ENCODE data around the gene MAPK1.
"Not testable (repeated sequence)": the region's sequence is repeated elsewhere in the genome, so short reads cannot be mapped to it uniquely, and the experiment has no call there.

Gene MAPK1

DNA sequence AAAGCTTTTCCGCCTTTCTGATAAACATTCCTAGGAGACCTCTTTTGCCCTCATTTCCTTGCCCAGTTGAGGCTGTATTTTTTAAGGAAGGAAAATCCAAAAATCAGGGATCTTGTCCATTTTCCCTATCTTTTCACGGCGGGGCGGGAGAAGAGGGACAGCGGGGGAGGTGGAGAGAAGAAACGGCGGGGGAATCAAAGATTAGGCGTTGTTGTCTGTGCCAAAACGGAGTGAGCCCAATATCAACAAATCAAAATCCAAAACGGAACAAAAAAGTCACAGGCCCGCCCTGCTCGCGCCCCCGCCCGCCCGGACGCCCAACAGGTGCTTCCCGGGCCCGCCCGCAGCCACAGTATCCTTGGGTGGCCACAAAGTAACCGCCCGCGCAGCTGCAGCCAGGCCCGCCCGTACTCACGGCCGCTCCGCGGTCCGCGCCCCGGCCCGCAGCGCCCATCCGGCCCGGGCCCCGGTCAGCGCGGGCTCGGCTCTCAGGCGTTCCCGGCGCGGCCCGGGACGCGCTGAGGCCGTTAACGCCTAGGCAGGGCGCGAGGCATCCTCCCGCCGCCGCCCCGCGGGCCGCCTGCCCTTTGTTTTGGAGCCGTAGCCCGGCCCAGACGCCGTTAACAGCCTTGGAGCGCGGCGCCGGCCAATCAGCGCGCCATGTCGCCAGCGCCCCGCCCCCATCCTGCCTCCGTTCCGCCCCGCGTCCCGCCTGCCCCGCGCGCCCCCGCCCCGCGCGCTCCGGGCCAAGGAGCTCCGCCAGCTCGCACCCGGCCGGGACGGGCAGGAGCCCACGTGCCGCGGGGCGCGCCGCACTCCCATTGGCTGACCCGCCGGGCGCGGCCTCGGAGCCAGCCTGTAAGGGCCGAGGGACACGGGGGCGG, 132.0 kb downstream of the MAPK1 start, which contains the start of gene YPEL1:
TSS of gene YPEL1 (minus strand) at position 595 of the 884 bp plus-strand sequence. CDS start 25,050 bp downstream, outside the sequence.
- Histone ChIP-seq H3K36me3 (ENCODE audit: insufficient read depth, low read length) (no peaks in the 10 kb centered on the region), H3K27ac (ENCODE audit: low read depth, low read length) (peak within 1 kb of the TSS; percentile 42), H3K9me3 (ENCODE audit: low read length) (no peaks in the 10 kb centered on the region), H3K9ac (ENCODE audit: low read length) (no peak within 1 kb of the TSS), H3K27me3 (ENCODE audit: control insufficient read depth in 1 of 2, insufficient read depth in 2 of 2, low read length in 2 of 2) (no peaks in the 10 kb centered on the region), H3K4me3 (ENCODE audit: low read depth in 1 of 2, low read length in 2 of 2) (peak within 1 kb of the TSS; percentile 33 to 65), H3K4me1 (ENCODE audit: insufficient read depth, low read length) (peaks cover 7% of the 10 kb centered on the region)

DNA sequence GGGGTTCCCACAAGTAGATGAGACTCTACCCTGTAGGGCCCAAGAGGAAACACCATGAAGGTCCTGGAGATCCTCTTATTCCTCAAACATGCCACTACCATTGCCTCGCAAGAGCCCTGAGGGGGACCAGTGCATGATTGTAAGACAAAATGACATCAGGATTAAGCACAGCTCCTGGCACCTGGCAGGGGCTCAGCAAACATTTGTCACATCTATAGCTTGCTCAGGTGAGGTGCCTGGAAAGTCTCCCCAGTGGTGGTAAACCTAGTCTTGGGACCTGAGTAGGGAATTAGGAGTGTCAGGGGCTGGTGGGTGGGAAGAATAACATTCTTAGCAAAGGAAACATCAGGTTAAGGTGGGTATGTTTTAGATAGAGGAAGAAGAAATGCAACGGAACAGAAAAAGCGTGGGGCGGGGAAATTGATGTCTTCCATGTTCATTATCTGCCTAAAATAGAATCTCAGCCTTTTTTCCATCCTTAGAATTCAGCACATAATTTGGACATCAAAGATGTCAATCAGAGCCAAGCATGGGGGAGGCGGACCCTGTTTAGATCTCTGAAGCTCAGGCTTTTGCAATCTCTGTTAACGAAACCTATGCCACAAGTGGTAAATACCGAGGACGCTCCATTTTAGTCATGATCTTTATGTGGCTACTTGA, 132.8 kb downstream of the MAPK1 start:
- peak overlapping the region; percentile 42 for H3K27ac ChIP-seq (ENCODE audit: low read depth, low read length)
- H3K4me1 ChIP-seq (ENCODE audit: insufficient read depth, low read length), result peaks cover 7% of the 10 kb centered on the region

GRCh38 chr22:21731503-21731902, 135.9 kb downstream of the MAPK1 start:
- no peak overlapping the region for H3K27ac ChIP-seq (ENCODE audit: low read depth, low read length)
- H3K36me3 ChIP-seq (ENCODE audit: insufficient read depth, low read length), result no peaks in the 10 kb centered on the region
- H3K9me3 ChIP-seq (ENCODE audit: low read length), result no peaks in the 10 kb centered on the region
- H3K4me1 ChIP-seq (ENCODE audit: insufficient read depth, low read length), result peaks cover 7% of the 10 kb centered on the region
- no peak overlapping the region for H3K9ac ChIP-seq (ENCODE audit: low read length)
- no peak overlapping the region for H3K4me3 ChIP-seq (ENCODE audit: low read depth in 1 of 2, low read length in 2 of 2)
- no peaks in the 10 kb centered on the region for H3K27me3 ChIP-seq (ENCODE audit: control insufficient read depth in 1 of 2, insufficient read depth in 2 of 2, low read length in 2 of 2)

More for the DNA sequence above, 132.8 kb downstream of the MAPK1 start:
- Histone ChIP-seq H3K27me3 (ENCODE audit: control insufficient read depth in 1 of 2, insufficient read depth in 2 of 2, low read length in 2 of 2) (no peaks in the 10 kb centered on the region), H3K9ac (ENCODE audit: low read length) (no peak overlapping the region), H3K9me3 (ENCODE audit: low read length) (no peaks in the 10 kb centered on the region), H3K4me3 (ENCODE audit: low read depth in 1 of 2, low read length in 2 of 2) (peak overlapping the region; percentile 33 to 65), H3K36me3 (ENCODE audit: insufficient read depth, low read length) (no peaks in the 10 kb centered on the region)

DNA sequence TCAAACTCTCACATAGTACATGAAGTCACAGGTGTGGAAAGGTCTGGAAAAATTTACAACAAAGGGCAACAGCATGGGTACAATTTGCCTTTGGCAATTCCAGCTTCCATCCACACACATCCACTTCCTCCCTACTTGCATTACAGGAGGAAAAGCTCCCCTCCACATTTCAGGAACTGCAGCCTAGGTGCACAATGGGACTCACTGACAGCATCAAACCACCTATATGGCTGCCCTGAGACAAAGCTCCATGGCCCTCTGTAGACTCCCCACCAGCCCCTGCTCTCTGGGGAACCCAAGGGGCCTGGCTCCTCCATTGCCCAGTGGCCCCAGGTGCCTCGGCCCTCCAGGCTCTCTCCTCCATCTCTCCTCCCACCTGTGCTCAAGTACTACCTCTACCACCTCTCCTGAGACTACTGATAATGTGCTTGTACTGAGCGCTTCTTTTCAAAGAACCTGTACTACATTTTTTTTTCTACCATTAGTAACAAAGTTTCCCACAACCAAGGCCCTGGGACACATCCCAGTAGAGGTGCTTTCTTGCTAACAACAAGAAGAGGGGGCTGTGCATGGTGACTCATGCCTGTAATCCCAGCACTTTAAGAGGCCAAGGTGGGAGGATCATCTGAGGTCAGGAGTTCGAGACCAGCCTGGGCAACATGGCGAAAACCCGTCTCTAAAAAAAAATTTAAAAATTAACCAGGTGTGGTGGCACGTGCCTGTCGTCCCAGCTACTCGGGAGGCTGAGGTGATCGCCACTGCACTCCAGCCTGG, 136.7 kb downstream of the MAPK1 start:
- Histone ChIP-seq H3K9ac (ENCODE audit: low read length) (no peak overlapping the region), H3K4me1 (ENCODE audit: insufficient read depth, low read length) (peaks cover 7% of the 10 kb centered on the region), H3K9me3 (ENCODE audit: low read length) (no peaks in the 10 kb centered on the region), H3K27ac (ENCODE audit: low read depth, low read length) (no peak overlapping the region), H3K36me3 (ENCODE audit: insufficient read depth, low read length) (no peaks in the 10 kb centered on the region), H3K27me3 (ENCODE audit: control insufficient read depth in 1 of 2, insufficient read depth in 2 of 2, low read length in 2 of 2) (no peaks in the 10 kb centered on the region), H3K4me3 (ENCODE audit: low read depth in 1 of 2, low read length in 2 of 2) (no peak overlapping the region)

GRCh38 chr22:21729184-21729583, 138.3 kb downstream of the MAPK1 start:
- H3K4me1 ChIP-seq (ENCODE audit: insufficient read depth, low read length); H3K9me3 ChIP-seq (ENCODE audit: low read length); H3K4me3 ChIP-seq (ENCODE audit: low read depth in 1 of 2, low read length in 2 of 2); H3K27me3 ChIP-seq (ENCODE audit: control insufficient read depth in 1 of 2, insufficient read depth in 2 of 2, low read length in 2 of 2); H3K36me3 ChIP-seq (ENCODE audit: insufficient read depth, low read length); H3K27ac ChIP-seq (ENCODE audit: low read depth, low read length); H3K9ac ChIP-seq (ENCODE audit: low read length): not testable (repeated sequence)

DNA sequence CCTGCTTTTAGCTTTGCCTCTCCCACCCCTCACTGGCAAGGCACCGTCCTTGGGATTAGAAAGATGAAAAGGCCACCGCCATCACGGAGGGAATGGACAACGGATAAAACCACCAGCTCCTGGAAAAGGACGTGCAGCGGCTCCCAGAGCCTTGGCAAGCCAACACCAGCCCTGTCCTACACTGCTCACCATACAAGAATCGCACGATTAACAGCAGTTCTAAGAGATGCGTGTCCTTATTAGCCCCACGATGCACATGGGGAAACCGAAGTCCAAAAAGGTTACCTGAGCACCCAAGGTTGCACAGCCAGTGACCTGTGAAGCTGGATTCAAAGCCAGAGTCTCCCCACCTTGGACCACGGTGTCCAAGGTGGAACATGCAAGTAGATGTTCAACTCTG, 139.2 kb downstream of the MAPK1 start:
- H3K27ac ChIP-seq (ENCODE audit: low read depth, low read length), result no peak overlapping the region
- H3K4me1 ChIP-seq (ENCODE audit: insufficient read depth, low read length), result no peaks in the 10 kb centered on the region
- H3K9ac ChIP-seq (ENCODE audit: low read length), result no peak overlapping the region

GRCh38 chr22:21727768-21728167, 139.7 kb downstream of the MAPK1 start:
- H3K36me3 ChIP-seq (ENCODE audit: insufficient read depth, low read length), result no peaks in the 10 kb centered on the region
- no peaks in the 10 kb centered on the region for H3K9me3 ChIP-seq (ENCODE audit: low read length)
- no peak overlapping the region for H3K4me3 ChIP-seq (ENCODE audit: low read depth in 1 of 2, low read length in 2 of 2)
- H3K27ac ChIP-seq (ENCODE audit: low read depth, low read length), result no peak overlapping the region
- H3K27me3 ChIP-seq (ENCODE audit: control insufficient read depth in 1 of 2, insufficient read depth in 2 of 2, low read length in 2 of 2), result no peaks in the 10 kb centered on the region
- H3K9ac ChIP-seq (ENCODE audit: low read length), result no peak overlapping the region
- no peaks in the 10 kb centered on the region for H3K4me1 ChIP-seq (ENCODE audit: insufficient read depth, low read length)

More for the DNA sequence above, 139.2 kb downstream of the MAPK1 start:
- H3K36me3 ChIP-seq (ENCODE audit: insufficient read depth, low read length), result no peaks in the 10 kb centered on the region
- H3K4me3 ChIP-seq (ENCODE audit: low read depth in 1 of 2, low read length in 2 of 2), result no peak overlapping the region
- no peaks in the 10 kb centered on the region for H3K9me3 ChIP-seq (ENCODE audit: low read length)
- no peaks in the 10 kb centered on the region for H3K27me3 ChIP-seq (ENCODE audit: control insufficient read depth in 1 of 2, insufficient read depth in 2 of 2, low read length in 2 of 2)

DNA sequence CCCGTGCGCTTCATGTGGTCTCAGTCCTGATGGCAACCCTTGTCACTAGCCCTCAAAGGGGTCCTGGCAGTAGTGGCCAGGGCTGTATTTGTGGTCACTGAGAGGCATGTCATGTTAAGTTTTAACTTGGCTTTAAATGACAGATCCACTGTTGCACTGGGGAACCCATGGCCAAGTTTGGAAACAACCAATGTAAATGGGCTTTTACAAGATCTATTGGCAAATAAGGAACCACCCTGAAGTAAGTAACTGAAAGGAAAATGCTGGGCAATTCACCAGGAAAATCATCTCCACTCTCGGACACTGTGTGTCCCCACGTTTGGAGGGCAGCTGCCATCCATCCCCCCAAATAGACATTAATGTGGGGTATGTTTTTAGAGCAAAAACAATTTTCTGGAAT, 140.3 kb downstream of the MAPK1 start:
- no peaks in the 10 kb centered on the region for H3K4me1 ChIP-seq (ENCODE audit: insufficient read depth, low read length)
- H3K4me3 ChIP-seq (ENCODE audit: low read depth in 1 of 2, low read length in 2 of 2), result no peak overlapping the region
- no peaks in the 10 kb centered on the region for H3K27me3 ChIP-seq (ENCODE audit: control insufficient read depth in 1 of 2, insufficient read depth in 2 of 2, low read length in 2 of 2)
- H3K27ac ChIP-seq (ENCODE audit: low read depth, low read length), result no peak overlapping the region
- H3K9ac ChIP-seq (ENCODE audit: low read length), result no peak overlapping the region
- H3K9me3 ChIP-seq (ENCODE audit: low read length), result no peaks in the 10 kb centered on the region
- H3K36me3 ChIP-seq (ENCODE audit: insufficient read depth, low read length), result no peaks in the 10 kb centered on the region

GRCh38 chr22:21726650-21727049, 140.8 kb downstream of the MAPK1 start:
- no peaks in the 10 kb centered on the region for H3K4me1 ChIP-seq (ENCODE audit: insufficient read depth, low read length)
- no peaks in the 10 kb centered on the region for H3K36me3 ChIP-seq (ENCODE audit: insufficient read depth, low read length)

GRCh38 chr22:21725956-21726649, 141.3 kb downstream of the MAPK1 start:
- H3K4me3 ChIP-seq (ENCODE audit: low read depth in 1 of 2, low read length in 2 of 2), result no peak overlapping the region
- H3K36me3 ChIP-seq (ENCODE audit: insufficient read depth, low read length), result no peaks in the 10 kb centered on the region
- H3K27ac ChIP-seq (ENCODE audit: low read depth, low read length), result no peak overlapping the region
- H3K4me1 ChIP-seq (ENCODE audit: insufficient read depth, low read length), result no peaks in the 10 kb centered on the region
- no peak overlapping the region for H3K9ac ChIP-seq (ENCODE audit: low read length)
- H3K9me3 ChIP-seq (ENCODE audit: low read length), result no peaks in the 10 kb centered on the region
- H3K27me3 ChIP-seq (ENCODE audit: control insufficient read depth in 1 of 2, insufficient read depth in 2 of 2, low read length in 2 of 2), result no peaks in the 10 kb centered on the region

More at GRCh38 chr22:21726650-21727049, 140.8 kb downstream of the MAPK1 start:
- no peaks in the 10 kb centered on the region for H3K9me3 ChIP-seq (ENCODE audit: low read length)
- no peak overlapping the region for H3K9ac ChIP-seq (ENCODE audit: low read length)
- no peak overlapping the region for H3K4me3 ChIP-seq (ENCODE audit: low read depth in 1 of 2, low read length in 2 of 2)
- H3K27ac ChIP-seq (ENCODE audit: low read depth, low read length), result no peak overlapping the region
- H3K27me3 ChIP-seq (ENCODE audit: control insufficient read depth in 1 of 2, insufficient read depth in 2 of 2, low read length in 2 of 2), result no peaks in the 10 kb centered on the region

GRCh38 chr22:21724496-21724895, 142.9 kb downstream of the MAPK1 start:
- H3K36me3 ChIP-seq (ENCODE audit: insufficient read depth, low read length); H3K4me3 ChIP-seq (ENCODE audit: low read depth in 1 of 2, low read length in 2 of 2); H3K9ac ChIP-seq (ENCODE audit: low read length); H3K27ac ChIP-seq (ENCODE audit: low read depth, low read length); H3K27me3 ChIP-seq (ENCODE audit: control insufficient read depth in 1 of 2, insufficient read depth in 2 of 2, low read length in 2 of 2); H3K4me1 ChIP-seq (ENCODE audit: insufficient read depth, low read length); H3K9me3 ChIP-seq (ENCODE audit: low read length): not testable (repeated sequence)

Data from muscle layer of colon (tissue), 2 donors.